COLO668 (cell line): ENCODE results near the gene BCAS4.
A peak's percentile ranks its signal among the peaks of the same experiment; 100 is the strongest.
"Not testable (repeated sequence)": the region's sequence is repeated elsewhere in the genome, so short reads cannot be mapped to it uniquely, and the experiment has no call there.

Source experiments
- DNase-seq: peaks from one replicate; lab custom pipeline; 2025; ENCODE audit not compliant: unreplicated experiment; lab: John Stamatoyannopoulos, UW

BCAS4 gene

GRCh38 chr20:50797142-50797541 is 2.3 kb downstream of the BCAS4 start:
- no peak for DNase-seq

DNA sequence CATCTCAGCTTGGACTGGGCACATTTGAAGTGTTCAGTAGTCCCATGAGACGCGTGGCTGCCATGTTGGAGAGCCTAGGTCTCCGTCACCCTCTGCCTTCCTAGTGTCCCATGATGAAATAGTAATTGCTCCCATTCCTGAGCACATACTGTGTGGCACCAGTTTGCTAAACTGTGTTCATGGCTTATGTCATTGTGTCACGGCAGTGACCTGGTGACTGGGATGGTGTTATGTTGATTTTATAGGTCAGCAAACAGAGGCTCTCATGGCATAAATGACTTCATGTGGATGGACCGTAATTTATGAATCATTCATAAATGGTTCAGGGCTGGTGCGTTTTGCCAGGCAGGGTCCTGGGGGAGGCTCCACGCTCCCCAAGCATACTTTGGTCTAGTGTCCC is 3.8 kb downstream of the BCAS4 start:
- DNase-seq, result peak; percentile 10

GRCh38 chr20:50799176-50799889 is 4.5 kb downstream of the BCAS4 start:
- DNase-seq, result no peak

GRCh38 chr20:50799890-50800550 is 5.2 kb downstream of the BCAS4 start:
- DNase-seq, result no peak

- not testable (repeated sequence) for DNase-seq
These were observed 6.3 kb downstream of the BCAS4 start for GRCh38 chr20:50800986-50801746.

GRCh38 chr20:50801747-50802125 is 6.9 kb downstream of the BCAS4 start:
- no peak for DNase-seq

DNA sequence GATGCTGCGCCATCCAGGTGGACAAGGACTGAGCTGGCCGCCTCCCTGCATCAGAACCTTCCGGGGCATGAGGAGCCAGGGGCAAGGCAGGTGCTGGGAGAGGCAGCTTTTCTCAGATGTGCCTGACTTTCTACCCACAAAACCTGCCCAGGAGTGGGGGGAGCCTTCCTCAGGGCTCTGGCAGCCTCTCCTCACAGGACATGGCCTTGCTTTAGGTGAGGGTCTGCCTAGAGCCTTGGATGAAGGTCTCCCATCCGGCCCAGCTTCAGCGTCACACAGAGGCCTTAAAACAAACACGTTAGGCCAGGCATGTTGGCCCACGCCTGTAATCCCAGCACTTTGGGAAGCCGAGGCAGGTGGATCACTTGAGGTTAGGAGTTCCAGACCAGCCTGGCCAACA is 7.4 kb downstream of the BCAS4 start:
- no peak for DNase-seq

DNA sequence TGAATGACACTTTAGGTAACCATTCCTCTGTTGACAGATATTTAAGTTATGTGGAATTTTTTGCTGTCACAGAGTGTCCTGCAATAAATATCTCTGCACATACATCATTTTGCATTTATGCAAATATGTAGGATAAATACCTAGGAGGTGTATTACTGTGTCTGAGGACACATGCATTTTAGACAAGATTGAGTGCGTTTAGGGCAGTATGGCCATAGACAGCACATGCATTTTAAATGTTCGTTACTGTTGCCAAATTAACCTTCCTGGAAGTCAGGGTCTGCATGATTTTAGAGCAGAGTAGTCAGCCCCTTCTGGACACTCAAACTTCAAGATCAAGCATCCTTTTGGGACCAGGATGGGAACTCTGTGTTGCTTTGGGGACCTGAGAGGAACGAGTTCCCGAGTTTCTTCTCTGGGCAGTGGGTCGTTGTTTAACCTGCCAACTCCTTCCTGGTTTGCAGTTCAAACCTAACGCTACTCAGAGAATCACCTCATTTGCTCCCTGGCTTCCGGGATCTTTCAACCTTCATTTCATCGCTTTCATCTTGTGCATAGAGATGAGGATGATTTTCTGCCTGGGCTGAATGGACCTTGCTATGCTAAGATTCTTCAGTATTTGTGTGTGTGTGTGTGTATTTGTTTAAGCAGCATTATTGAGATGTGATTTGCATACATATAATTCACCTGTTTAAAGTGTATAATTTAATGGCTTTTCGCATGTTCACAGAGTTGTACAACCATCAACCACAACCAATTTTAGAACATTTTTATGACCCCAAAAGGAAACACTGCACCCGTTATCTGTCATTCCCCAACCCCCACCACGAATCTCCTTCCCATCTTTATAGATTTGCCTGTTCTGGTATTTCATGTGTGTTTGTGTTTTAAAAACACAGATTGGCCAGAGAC is 9.8 kb downstream of the BCAS4 start:
- no peak for DNase-seq

- DNase-seq, result no peak
These were observed 10.5 kb downstream of the BCAS4 start for GRCh38 chr20:50805349-50805684.

DNA sequence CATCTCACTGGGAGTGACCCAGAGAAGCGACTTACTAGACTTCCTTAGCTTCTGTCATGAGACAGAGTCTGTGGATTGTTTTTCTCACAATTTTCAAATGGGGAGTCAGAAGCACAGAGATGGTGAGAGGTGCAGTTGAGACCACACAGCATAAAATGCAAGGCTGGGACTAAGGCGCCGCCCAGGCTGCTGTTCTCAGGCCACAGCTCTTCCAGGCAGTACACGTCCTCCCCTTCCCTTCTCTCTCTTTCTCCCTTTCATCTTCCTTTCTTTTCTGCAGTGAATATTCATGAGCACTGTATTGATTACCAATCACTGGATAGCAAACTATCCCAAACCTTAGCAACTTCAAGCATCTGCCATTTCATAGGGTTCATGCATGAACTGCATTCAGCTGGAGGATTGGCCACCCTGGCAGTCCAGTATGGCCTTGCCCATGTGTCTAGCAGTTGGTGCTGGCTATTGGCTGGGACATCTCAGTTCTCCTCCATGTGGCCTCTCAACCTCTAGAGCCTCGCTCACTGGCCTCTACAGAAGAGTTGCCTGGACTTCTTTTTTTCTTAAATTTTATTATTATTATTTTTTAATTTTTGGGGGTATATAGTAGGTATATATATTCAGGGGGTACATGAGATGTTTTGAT is 11.4 kb downstream of the BCAS4 start:
- no peak for DNase-seq

GRCh38 chr20:50810063-50810462 is 15.2 kb downstream of the BCAS4 start:
- DNase-seq, result no peak

DNA sequence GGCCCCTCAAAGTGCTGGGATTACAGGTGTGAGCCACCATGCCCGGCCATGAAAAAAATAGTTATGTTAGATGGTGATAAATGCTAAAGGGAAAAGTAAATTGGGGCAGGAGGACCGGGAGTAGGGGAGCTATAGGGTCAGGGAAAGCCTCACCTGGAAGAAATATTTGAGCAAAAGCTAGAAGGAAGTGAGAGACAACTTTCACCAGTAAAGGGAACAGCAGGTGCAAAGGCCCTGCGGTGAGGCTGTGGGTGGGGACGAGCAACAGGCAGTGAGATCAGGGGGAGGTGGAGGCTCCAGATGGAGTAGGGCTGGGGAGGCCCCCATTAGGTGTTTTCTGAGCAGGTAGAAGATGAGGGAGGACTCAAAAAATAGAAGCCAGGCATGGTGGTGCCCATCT is 16.0 kb downstream of the BCAS4 start:
- DNase-seq, result no peak

- no peak for DNase-seq
These were observed 18.3 kb downstream of the BCAS4 start for GRCh38 chr20:50813101-50813643.

- DNase-seq, result no peak
These were observed 18.9 kb downstream of the BCAS4 start for GRCh38 chr20:50813801-50814200.

GRCh38 chr20:50814438-50815161 is 19.7 kb downstream of the BCAS4 start:
- no peak for DNase-seq

GRCh38 chr20:50815162-50815989 is 20.5 kb downstream of the BCAS4 start:
- no peak for DNase-seq

GRCh38 chr20:50817776-50818172 is 22.9 kb downstream of the BCAS4 start:
- DNase-seq, result no peak

DNA sequence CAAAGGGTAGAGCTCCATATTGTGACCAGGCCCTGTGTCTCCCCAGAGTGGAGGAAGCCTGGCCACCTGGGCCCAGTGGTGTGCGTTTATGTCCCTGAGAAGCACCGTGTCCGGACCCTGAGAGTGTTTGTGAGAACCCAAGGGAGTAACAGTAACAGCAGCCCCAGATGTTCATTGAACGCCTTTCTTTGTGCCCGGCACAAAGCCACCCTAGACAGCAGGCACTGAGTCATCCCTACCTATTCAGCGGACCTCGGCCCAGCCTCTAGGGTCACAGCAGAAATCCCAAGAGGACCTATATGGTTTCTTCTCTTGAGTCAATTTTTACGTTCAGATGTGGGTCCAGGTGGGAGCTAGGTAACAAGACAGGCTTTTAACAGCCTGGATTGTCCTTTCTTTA is 24.5 kb downstream of the BCAS4 start:
- no peak for DNase-seq
